Mammary epithelial cell (primary cell): ENCODE measurements around the gene AKNA.

Experiments
- EZH2 ChIP-seq: IDR thresholded peaks from 2 replicates; pipeline ENCODE4 v1.6.1; 2012; ENCODE audit warnings: low read length, inconsistent platforms, borderline replicate concordance
- TF ChIP-seq, protein P1 (sequence below), 2 donors: IDR thresholded peaks in 1 of 2; conservative IDR thresholded peaks in 1 of 2; 2 replicates each; pipeline ENCODE4 v1.5.1; 2011 to 2012; ENCODE audit warnings: inconsistent platforms in 2 of 2, low read length in 2 of 2, mild to moderate bottlenecking in 2 of 2, control low read depth in 1 of 2, low read depth in 1 of 2; ENCODE audit not compliant: insufficient read depth in 1 of 2; ENCODE audit errors: extremely low read depth in 1 of 2

DNA sequence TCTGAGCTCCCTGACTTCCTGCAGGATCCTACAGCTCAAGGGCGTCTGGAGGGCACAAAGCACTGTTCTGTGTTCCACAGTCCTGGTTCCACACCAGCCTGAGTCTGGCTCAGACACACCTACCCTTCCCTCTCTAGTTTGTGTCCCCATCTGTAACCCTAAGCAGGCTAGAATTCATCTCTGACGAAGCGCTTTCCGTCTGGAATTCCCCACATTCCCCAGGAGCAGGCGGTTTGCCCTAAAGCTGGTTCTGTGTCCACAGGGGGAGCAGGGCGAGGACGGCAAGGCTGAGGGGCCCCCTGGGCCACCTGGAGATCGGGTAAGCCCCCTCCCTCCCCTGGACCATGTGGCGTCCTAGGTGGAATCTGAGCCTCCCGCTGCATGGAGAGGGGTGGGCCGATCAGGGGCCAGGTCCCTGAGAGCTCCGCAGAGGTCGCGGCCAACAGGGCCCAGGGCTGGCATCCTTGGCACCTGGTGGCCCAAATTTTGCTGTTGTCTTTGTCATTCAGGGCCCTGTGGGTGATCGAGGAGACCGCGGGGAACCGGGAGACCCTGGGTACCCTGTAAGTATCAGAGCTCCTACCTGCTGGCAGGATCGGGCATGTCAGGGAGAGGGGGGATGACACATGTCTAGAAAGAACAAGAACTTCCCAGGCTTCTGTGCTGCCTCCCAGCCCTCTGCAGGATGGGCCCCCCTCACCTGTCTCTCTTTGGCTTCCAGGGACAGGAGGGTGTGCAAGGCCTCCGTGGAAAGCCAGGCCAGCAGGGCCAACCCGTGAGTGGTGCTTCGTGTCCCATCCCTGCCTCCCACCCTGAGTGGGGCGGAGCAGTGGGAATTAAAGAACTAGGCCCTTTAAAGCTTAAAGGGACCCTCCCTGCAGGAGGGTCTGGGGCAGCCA, 99.3 kb downstream of the AKNA start:
- TF ChIP-seq, protein P1, sequence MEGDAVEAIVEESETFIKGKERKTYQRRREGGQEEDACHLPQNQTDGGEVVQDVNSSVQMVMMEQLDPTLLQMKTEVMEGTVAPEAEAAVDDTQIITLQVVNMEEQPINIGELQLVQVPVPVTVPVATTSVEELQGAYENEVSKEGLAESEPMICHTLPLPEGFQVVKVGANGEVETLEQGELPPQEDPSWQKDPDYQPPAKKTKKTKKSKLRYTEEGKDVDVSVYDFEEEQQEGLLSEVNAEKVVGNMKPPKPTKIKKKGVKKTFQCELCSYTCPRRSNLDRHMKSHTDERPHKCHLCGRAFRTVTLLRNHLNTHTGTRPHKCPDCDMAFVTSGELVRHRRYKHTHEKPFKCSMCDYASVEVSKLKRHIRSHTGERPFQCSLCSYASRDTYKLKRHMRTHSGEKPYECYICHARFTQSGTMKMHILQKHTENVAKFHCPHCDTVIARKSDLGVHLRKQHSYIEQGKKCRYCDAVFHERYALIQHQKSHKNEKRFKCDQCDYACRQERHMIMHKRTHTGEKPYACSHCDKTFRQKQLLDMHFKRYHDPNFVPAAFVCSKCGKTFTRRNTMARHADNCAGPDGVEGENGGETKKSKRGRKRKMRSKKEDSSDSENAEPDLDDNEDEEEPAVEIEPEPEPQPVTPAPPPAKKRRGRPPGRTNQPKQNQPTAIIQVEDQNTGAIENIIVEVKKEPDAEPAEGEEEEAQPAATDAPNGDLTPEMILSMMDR (conservative IDR thresholded peaks at IDR 0.05 in 1 of 2, IDR thresholded peaks at IDR 0.05 in 1 of 2; ENCODE audit: extremely low read depth in 1 of 2, insufficient read depth in 1 of 2, low read depth in 1 of 2, low read length in 2 of 2), result peak in 1 of 2 donors; percentile 30
- TF ChIP-seq EZH2, result no peak
